Epidermal melanocyte (primary cell): ENCODE data around the gene SCNN1G.
"Not testable (repeated sequence)": the region's sequence is repeated elsewhere in the genome, so short reads cannot be mapped to it uniquely, and the experiment has no call there.

Experiments used
- DNase-seq: peaks from one replicate; pipeline ENCODE4 v3.0.0; 2011; ENCODE audit warnings: low spot score; ENCODE audit not compliant: insufficient read length

SCNN1G gene

GRCh38 chr16:23249830-23250229, 67.3 kb downstream of the SCNN1G start:
- DNase-seq = no peak

GRCh38 chr16:23252310-23252709, 69.8 kb downstream of the SCNN1G start:
- DNase-seq = no peak

- not testable (repeated sequence) for DNase-seq
Observed at GRCh38 chr16:23253650-23254049, 71.1 kb downstream of the SCNN1G start.

- DNase-seq = no peak
Observed at GRCh38 chr16:23254338-23254737, 71.8 kb downstream of the SCNN1G start.

- DNase-seq = no peak
Observed at GRCh38 chr16:23255000-23255399, 72.5 kb downstream of the SCNN1G start.

- DNase-seq = no peak
Observed at GRCh38 chr16:23256440-23256839, 73.9 kb downstream of the SCNN1G start.

- no peak for DNase-seq
Observed at GRCh38 chr16:23257682-23258081, 75.1 kb downstream of the SCNN1G start.

- DNase-seq = no peak
Observed at GRCh38 chr16:23258919-23259237, 76.3 kb downstream of the SCNN1G start.
